NCI-H446 treated with DMSO at 0.1 percent for 48 hours (cell line): ENCODE data around the gene SVIL.
A peak's percentile ranks its signal among the peaks of the same experiment; 100 is the strongest.

Source experiments
- DNase-seq: peaks from one replicate; lab custom pipeline; 2025; lab: John Stamatoyannopoulos, UW

SVIL gene

GRCh38 chr10:29412485-29412884 is 222.3 kb downstream of the SVIL start:
- no peak for DNase-seq

- DNase-seq: no peak
Observed at GRCh38 chr10:29411666-29412315, 223.0 kb downstream of the SVIL start.

- DNase-seq: peak; percentile 33
Observed at GRCh38 chr10:29409241-29410054, 225.3 kb downstream of the SVIL start.

- no peak for DNase-seq
Observed at GRCh38 chr10:29408847-29409240, 225.9 kb downstream of the SVIL start.
